GM12873 (cell line): ENCODE results near the gene PAXX.

Source experiments
- TF ChIP-seq, protein P1 (sequence below): IDR thresholded peaks from 2 replicates; pipeline ENCODE4 v1.5.1; 2012; ENCODE audit warnings: low read depth, mild to moderate bottlenecking, moderate library complexity, low read length, control low read depth; ENCODE audit not compliant: insufficient read depth; ENCODE audit errors: missing control alignments

PAXX gene

DNA sequence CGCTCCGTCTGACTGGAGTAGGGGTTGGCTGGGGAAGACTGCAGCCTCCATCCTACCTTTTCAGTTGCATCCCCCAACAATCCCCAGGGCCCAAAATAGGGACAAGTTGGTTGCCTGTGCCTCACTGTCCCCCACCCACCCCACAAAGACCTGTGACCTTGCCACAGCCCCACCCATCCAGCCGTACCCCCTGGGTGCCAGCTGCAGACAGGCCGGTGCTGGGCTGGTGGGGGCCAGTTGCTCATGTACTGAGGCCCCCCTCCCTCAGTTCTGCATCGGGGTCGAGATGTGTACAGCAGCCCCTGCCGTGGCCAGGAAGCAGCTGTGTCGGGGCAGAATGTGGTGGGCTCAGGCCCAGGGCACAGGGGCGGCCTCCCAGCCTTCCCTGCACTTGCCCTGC lies 9.1 kb upstream of the PAXX start:
- TF ChIP-seq, protein P1, sequence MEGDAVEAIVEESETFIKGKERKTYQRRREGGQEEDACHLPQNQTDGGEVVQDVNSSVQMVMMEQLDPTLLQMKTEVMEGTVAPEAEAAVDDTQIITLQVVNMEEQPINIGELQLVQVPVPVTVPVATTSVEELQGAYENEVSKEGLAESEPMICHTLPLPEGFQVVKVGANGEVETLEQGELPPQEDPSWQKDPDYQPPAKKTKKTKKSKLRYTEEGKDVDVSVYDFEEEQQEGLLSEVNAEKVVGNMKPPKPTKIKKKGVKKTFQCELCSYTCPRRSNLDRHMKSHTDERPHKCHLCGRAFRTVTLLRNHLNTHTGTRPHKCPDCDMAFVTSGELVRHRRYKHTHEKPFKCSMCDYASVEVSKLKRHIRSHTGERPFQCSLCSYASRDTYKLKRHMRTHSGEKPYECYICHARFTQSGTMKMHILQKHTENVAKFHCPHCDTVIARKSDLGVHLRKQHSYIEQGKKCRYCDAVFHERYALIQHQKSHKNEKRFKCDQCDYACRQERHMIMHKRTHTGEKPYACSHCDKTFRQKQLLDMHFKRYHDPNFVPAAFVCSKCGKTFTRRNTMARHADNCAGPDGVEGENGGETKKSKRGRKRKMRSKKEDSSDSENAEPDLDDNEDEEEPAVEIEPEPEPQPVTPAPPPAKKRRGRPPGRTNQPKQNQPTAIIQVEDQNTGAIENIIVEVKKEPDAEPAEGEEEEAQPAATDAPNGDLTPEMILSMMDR: no peak

DNA sequence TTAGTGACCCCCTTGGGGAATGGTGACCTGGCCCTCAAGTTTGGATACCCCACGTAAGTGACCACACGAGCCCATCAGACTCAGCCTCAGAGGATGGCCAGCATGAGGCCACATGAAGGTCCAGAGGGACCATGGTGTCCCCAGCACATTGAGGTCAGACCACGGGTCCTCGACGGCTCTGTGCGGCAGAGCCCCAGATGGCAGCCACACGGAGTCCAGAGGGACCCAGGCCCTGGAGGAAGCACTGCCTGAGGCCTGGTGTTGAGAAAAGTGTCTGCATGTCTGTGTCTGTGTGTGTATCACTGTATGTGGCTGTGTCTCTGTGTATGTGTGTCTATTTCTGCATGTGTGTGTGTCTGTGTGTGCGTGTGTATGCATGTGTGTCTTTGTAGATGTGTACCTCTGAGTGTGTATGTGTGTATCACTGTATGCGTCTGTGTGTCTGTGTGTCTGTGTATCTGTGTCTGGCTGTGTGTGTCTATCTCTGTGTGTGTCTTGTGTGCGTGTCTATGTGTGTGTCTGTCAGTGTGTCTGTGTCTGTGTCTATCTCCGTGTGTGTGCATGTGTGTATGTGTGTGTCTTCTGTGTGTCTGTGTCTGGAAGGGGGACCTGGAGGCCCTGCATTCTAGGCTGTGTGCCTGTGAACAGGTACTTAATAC lies 8.4 kb upstream of the PAXX start:
- TF ChIP-seq, protein P1: no peak

DNA sequence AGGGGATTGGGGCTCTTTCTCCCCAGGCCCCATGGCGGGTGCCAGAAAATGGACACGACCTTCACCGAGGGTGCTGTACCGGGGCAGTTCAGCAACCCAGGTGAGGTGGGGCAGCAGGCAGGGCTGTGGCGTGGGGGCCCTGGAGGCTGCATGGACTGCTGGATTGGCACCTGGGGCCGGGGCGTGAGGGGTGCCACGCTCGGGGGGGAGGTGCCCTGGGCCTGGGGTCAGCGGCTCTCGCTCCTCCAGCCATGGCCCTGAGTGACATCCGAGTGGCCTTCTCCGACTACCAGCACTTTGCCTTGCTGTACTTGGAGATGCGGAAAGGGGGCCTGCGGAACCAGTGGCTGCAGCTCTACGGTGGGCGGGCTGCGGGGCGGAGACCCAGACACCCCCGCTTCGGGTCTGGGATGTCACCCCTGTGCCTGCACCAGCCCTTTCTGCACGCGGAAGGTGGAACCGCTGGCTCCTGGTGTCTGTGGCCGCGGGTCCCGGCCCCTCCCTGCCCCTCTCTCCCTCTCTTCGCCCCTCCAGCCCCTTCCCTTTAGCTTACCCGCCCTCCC lies 7.7 kb upstream of the PAXX start:
- TF ChIP-seq, protein P1: no peak

DNA sequence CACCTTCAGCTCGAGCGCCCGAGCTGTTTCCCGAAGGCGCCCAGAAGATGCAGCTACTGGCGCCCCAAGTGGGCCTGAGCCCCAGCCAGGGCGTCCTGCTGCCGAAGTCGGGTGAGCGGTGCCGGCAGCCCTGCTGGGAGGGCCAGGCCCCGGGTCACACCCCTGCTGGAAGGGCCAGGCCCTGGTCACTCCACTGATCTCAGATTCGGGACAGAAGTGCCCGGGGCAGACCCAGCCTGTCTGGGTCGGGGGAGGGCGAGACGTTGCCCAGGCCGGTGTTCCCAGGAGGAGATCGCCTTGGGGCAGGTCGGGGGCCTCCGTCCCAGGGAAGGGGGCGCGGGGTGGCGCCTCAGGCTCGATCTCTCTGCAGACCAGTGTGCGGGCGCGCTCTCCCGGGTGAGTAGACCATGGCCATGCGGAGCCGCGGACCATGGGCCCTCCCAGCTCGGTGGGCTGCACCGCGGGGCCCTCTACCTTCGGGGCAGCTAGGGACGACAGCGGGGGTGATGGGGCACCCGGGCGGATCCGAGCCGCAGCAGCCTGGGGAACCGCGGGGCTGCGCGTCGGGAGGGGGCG lies 7.1 kb upstream of the PAXX start:
- TF ChIP-seq, protein P1: no peak

DNA sequence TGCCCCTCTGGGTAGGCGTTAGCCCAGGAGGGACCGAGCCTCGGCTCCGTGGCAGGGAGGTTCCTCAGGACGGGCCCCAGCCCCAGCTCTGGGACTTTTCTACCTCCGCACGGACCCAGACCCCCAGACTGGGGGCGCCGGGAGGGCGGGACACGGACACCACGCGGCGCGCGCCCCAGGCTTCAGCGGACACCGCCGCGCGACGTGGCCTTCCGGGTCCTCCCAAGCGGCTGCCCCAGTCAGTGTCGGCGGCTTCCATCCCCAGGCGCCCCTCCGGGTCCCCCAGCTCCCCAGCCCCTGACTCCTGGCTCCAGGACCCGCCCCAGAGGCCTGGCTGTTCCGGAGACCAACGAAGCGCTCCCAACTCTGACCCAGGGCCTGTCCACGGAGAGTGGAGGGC lies 6.4 kb upstream of the PAXX start:
- TF ChIP-seq, protein P1: no peak

DNA sequence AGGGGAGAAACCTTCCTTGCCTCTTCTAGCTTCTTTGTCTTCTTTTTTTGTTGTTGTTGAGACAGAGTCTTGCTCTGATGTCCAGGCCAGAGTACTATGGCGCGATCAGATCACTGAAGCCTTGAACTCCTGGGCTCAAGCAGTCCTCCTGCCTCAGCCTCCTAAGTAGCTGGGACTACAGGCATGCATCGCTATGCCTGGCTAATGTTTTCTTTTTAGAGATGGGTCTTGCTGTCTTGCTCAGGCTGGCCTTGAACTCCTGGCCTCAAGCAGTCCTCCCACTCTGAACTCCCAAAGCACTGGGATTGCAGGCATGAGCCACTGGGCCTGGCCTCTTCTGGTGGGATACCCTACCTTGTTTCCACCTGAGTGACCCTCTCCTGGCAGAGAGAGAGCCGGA lies 3.4 kb upstream of the PAXX start:
- TF ChIP-seq, protein P1: no peak

DNA sequence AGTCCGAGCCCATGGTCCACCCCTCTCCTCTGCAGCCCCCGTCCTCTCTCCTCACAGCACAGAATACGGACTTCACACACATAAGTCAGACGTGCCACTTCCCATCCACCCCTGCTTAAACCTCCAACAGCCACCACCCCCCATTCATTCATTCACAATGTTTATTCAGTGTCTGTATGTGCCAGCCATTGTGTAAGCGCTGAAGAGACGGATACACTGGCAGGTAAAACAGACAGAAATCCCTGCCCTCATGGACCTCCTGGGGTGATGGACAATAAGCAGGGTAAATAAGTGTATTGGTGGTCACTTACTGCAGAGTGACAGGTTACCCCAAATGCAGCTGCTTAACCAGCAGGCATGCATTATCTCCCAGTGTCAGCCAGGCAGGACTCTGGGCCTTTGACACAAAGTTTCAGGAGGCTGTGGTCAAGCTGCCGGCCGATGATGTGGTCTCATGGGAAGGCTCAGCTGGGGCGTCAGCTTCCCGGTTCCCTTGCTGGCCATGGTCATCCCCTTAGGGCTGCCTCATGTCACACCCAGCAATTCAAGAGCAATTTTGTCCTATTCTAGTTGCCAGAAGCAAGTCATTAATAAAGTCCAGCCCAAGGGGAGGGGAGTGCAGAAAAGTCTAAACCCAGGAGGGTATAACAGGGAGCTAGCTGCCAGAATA lies 1.8 kb upstream of the PAXX start:
- TF ChIP-seq, protein P1: no peak
